IPS DF 6.9 (cell line): ENCODE results near the gene NPAS2.

Source experiments
- DNase-seq: peaks from one replicate; pipeline ENCODE4 v3.0.0-alpha.2; 2013; ENCODE audit warnings: low read depth, low spot score
- H3K27ac ChIP-seq: one replicate; pipeline ENCODE4 v1.5.1; 2013; ENCODE audit warnings: low read length, control low read depth
- H3K27me3 ChIP-seq: 2 replicates; pipeline ENCODE4 v1.6.1; 2013; ENCODE audit warnings: mild to moderate bottlenecking, low read length; ENCODE audit not compliant: control insufficient read depth, insufficient read depth
- H3K36me3 ChIP-seq: 2 replicates; pipeline ENCODE4 v1.6.1; 2013; ENCODE audit warnings: low read length; ENCODE audit not compliant: control insufficient read depth, insufficient read depth
- H3K4me1 ChIP-seq: 2 replicates; pipeline ENCODE4 v1.6.1; 2013; ENCODE audit warnings: low read length; ENCODE audit not compliant: control insufficient read depth, insufficient read depth
- H3K4me3 ChIP-seq: 2 replicates; pipeline ENCODE4 v1.5.1; 2013; ENCODE audit warnings: mild to moderate bottlenecking, low read length
- H3K9me3 ChIP-seq: 2 replicates; pipeline ENCODE4 v1.6.1; 2013; ENCODE audit warnings: low read length, inconsistent platforms; ENCODE audit not compliant: control insufficient read depth, insufficient read depth
- WGBS: extraction: QIAGEN DNeasy Blood & Tissue Kit; methylation state at CpG from one replicate; pipeline ENCODE4 v1.1.7; 2013; ENCODE audit warnings: mixed read lengths, missing lambda C conversion rate; ENCODE audit not compliant: insufficient read length, insufficient coverage; 5-methylcytosine and 5-hydroxymethylcytosine counted together

Gene NPAS2

DNA sequence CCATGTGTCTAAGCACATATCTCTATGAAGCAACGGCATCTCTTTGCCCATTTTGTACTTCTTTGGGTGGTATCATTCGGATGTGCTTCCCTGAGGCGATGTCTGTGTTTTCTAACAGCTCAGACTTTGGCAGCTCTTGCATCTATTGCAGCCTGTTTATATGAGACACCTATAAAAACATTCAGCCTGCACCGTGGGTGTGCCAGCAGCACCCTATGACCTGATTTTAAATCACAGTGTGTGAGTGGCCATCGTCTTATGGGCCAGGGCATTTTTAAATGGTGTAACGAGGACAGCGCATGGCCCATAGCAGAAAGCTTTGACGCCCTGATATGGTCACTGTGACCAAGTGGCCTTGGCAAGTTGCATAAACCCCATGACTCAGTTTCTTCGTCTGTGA is 12.9 kb downstream of the NPAS2 start:
- H3K9me3 ChIP-seq = no peaks in the 10 kb centered on the region
- DNase-seq = no peak
- H3K36me3 ChIP-seq = no peaks in the 10 kb centered on the region
- no peaks in the 10 kb centered on the region for H3K27me3 ChIP-seq
- no peak overlapping the region for H3K4me3 ChIP-seq
- no peaks in the 10 kb centered on the region for H3K4me1 ChIP-seq
- WGBS = no CpG with 5 or more reads among the region's 9 CpGs
- no peak overlapping the region for H3K27ac ChIP-seq

DNA sequence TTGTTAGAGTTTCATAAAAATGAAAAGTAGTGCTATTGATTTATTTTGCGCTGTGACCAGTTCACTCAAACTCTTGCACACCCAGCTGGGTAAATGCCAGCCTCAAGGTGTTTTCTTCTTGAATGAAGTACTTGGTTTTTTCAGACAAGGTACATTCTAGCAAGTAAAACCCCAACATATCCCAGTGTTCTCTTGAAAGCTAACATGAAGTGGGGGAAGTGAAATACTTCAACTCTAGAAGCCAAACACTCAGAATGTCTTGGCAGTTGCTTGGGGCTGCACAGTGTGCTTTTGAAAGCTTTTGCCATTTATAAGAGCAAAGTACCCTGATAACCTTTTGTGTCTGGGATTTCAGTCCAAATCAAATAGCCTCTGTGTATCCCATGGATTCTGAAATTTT is 13.4 kb downstream of the NPAS2 start:
- no peak for DNase-seq
- no peak overlapping the region for H3K4me3 ChIP-seq

GRCh38 chr2:100834221-100834620 is 14.3 kb downstream of the NPAS2 start:
- H3K9me3 ChIP-seq = no peaks in the 10 kb centered on the region
- no peaks in the 10 kb centered on the region for H3K27me3 ChIP-seq
- H3K4me3 ChIP-seq = no peak overlapping the region
- H3K4me1 ChIP-seq = no peaks in the 10 kb centered on the region
- DNase-seq = no peak
- no peaks in the 10 kb centered on the region for H3K36me3 ChIP-seq
- WGBS = no CpG with 5 or more reads among the region's 10 CpGs
- no peak overlapping the region for H3K27ac ChIP-seq

More for the DNA sequence above, 13.4 kb downstream of the NPAS2 start:
- Histone ChIP-seq H3K9me3 (no peaks in the 10 kb centered on the region), H3K27me3 (no peaks in the 10 kb centered on the region), H3K27ac (no peak overlapping the region), H3K4me1 (no peaks in the 10 kb centered on the region), H3K36me3 (no peaks in the 10 kb centered on the region)
- no CpG with 5 or more reads among the region's 1 CpG for WGBS

DNA sequence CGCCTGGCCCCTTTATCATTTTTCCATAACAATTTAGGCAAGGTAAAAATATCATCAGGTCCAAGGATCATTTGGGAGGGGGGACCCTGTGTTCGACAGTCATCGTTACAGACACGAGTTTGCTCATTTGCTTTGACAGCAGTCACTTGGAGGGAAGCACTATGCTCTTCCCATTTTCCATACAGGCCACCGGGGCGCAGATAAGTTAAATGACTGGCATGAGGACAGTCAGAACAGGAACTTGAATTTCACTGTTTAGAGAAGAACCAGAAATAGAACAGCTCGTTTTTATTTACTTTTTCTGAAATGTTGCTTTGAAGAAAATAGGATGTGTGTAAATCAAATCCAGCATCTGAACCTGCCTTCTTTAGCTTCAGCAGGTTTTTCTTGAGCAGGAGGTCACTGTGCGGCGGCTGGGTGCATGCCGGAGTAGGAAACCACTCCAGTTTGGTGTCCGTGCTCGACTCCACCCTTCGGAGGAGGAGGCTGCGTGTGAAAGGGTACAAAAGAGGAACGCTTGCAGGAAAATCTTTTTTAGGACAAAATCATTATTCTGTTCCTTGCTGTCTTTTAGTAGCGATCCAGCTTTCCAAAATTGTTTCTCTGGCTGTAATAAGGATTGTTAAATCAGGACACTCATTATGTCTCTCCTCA is 15.2 kb downstream of the NPAS2 start:
- no CpG with 5 or more reads among the region's 16 CpGs for WGBS
- Histone ChIP-seq H3K27ac (no peak overlapping the region), H3K36me3 (no peaks in the 10 kb centered on the region), H3K9me3 (no peaks in the 10 kb centered on the region), H3K27me3 (no peaks in the 10 kb centered on the region), H3K4me3 (no peak overlapping the region), H3K4me1 (no peaks in the 10 kb centered on the region)
- no peak for DNase-seq

- Histone ChIP-seq H3K27me3 (no peaks in the 10 kb centered on the region), H3K27ac (no peak overlapping the region), H3K4me3 (no peak overlapping the region), H3K9me3 (no peaks in the 10 kb centered on the region), H3K36me3 (no peaks in the 10 kb centered on the region), H3K4me1 (no peaks in the 10 kb centered on the region)
- DNase-seq = no peak
- no CpG with 5 or more reads among the region's 7 CpGs for WGBS
Measured at GRCh38 chr2:100840519-100840918, 20.6 kb downstream of the NPAS2 start.

- Histone ChIP-seq H3K27ac (no peak overlapping the region), H3K36me3 (no peaks in the 10 kb centered on the region), H3K4me3 (no peak overlapping the region), H3K4me1 (no peaks in the 10 kb centered on the region), H3K27me3 (no peaks in the 10 kb centered on the region), H3K9me3 (no peaks in the 10 kb centered on the region)
- WGBS = no CpG with 5 or more reads among the region's 9 CpGs
- DNase-seq = no peak
Measured at GRCh38 chr2:100842241-100842922, 22.4 kb downstream of the NPAS2 start.

DNA sequence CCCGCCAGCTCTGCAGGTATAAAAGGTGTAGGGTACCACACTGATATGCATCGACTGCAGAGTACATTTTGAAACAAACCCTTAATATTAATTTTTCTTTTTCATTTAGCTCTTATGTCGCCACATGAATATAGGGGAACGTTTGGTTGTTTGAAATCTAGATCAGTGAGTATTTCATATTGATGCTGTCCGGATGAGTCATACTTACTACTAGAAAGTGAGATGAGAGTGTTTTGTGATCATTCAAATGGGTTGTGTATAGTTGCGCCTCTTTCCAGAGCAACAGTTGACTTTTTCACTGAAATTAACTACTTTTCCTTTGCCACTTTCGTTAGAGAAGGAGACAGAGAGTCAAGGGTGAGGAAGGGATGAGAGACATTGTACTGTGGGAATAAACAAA is 24.6 kb downstream of the NPAS2 start:
- H3K4me3 ChIP-seq = no peak overlapping the region
- no peaks in the 10 kb centered on the region for H3K4me1 ChIP-seq
- no peak overlapping the region for H3K27ac ChIP-seq
- WGBS = no CpG with 5 or more reads among the region's 7 CpGs
- no peak for DNase-seq
- H3K36me3 ChIP-seq = no peaks in the 10 kb centered on the region
- no peaks in the 10 kb centered on the region for H3K9me3 ChIP-seq
- no peaks in the 10 kb centered on the region for H3K27me3 ChIP-seq

GRCh38 chr2:100845141-100845991 is 25.4 kb downstream of the NPAS2 start:
- DNase-seq = no peak
- H3K27ac ChIP-seq = no peak overlapping the region
- H3K4me3 ChIP-seq = no peak overlapping the region
- H3K9me3 ChIP-seq = no peaks in the 10 kb centered on the region
- no peaks in the 10 kb centered on the region for H3K4me1 ChIP-seq
- no CpG with 5 or more reads among the region's 5 CpGs for WGBS
- no peaks in the 10 kb centered on the region for H3K27me3 ChIP-seq
- no peaks in the 10 kb centered on the region for H3K36me3 ChIP-seq

GRCh38 chr2:100846716-100847115 is 26.8 kb downstream of the NPAS2 start:
- no peaks in the 10 kb centered on the region for H3K36me3 ChIP-seq
- no peaks in the 10 kb centered on the region for H3K9me3 ChIP-seq
- no peak for DNase-seq
- WGBS = no CpG with 5 or more reads among the region's 2 CpGs
- H3K4me1 ChIP-seq = no peaks in the 10 kb centered on the region
- no peaks in the 10 kb centered on the region for H3K27me3 ChIP-seq
- no peak overlapping the region for H3K27ac ChIP-seq
- no peak overlapping the region for H3K4me3 ChIP-seq

DNA sequence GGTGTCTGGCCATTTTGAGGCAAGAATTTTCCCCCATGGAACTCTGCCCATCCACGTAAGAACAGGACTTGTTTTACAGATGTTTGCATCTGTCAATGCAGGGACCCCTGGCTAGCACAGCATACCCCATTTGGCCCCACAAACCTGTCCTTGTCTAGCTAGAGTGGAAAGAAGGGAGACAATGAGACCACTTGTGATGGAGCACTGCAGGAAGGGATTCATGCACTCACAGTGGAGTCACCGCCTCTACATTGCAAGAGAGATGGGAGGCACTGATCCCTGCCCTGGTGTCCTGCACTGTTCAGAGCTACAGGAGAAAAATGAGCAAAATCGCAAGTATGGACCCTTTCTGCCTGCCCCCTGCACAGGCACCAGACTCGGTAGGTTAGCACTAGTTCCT is 32.5 kb downstream of the NPAS2 start:
- H3K4me3 ChIP-seq = no peak overlapping the region
- H3K4me1 ChIP-seq = no peaks in the 10 kb centered on the region
- DNase-seq = no peak
- no CpG with 5 or more reads among the region's 4 CpGs for WGBS
- H3K27me3 ChIP-seq = no peaks in the 10 kb centered on the region
- H3K9me3 ChIP-seq = no peaks in the 10 kb centered on the region
- no peaks in the 10 kb centered on the region for H3K36me3 ChIP-seq
- H3K27ac ChIP-seq = no peak overlapping the region
